Muscle layer of duodenum (tissue), 2 donors: ENCODE measurements around the gene MFSD12.
"Not testable (repeated sequence)": the region's sequence is repeated elsewhere in the genome, so short reads cannot be mapped to it uniquely, and the experiment has no call there.

Experiments
- H3K27ac ChIP-seq: one replicate; pipeline ENCODE4 v1.7.0; 2013; ENCODE audit warnings: mild to moderate bottlenecking, low read length
- H3K27me3 ChIP-seq: one replicate; pipeline ENCODE4 v1.7.0; 2013; ENCODE audit warnings: low read depth, mild to moderate bottlenecking, control low read depth, low read length
- H3K36me3 ChIP-seq, 2 donors: one replicate each; pipeline ENCODE4 v1.7.0; 2013; ENCODE audit warnings: low read length in 2 of 2, control low read depth in 1 of 2, mild to moderate bottlenecking in 1 of 2; ENCODE audit not compliant: insufficient read depth in 2 of 2, control insufficient read depth in 1 of 2
- H3K4me1 ChIP-seq, 2 donors: one replicate each; pipeline ENCODE4 v1.7.0; 2013; ENCODE audit warnings: low read length in 2 of 2, mild to moderate bottlenecking in 2 of 2, control low read depth in 1 of 2, moderate library complexity in 1 of 2; ENCODE audit not compliant: insufficient read depth in 2 of 2, control insufficient read depth in 1 of 2
- H3K4me3 ChIP-seq, 2 donors: one replicate each; pipeline ENCODE4 v1.7.0; 2013; ENCODE audit warnings: low read length in 2 of 2, low read depth in 1 of 2, mild to moderate bottlenecking in 1 of 2
- H3K9me3 ChIP-seq, 2 donors: one replicate each; pipeline ENCODE4 v1.7.0; 2013; ENCODE audit warnings: low read length in 2 of 2, control low read depth in 1 of 2, mild to moderate bottlenecking in 1 of 2; ENCODE audit not compliant: control insufficient read depth in 1 of 2
- donor health status: healthy.

Gene MFSD12

GRCh38 chr19:3516675-3517207, 40.6 kb downstream of the MFSD12 start:
- Histone ChIP-seq H3K4me3 (no peak overlapping the region), H3K27me3 (no peaks in the 10 kb centered on the region), H3K4me1 (peaks cover 0 to 14% of the 10 kb centered on the region in 2 donors), H3K27ac (no peak overlapping the region), H3K9me3 (no peaks in the 10 kb centered on the region), H3K36me3 (peaks cover 5 to 12% of the 10 kb centered on the region in 2 donors)

DNA sequence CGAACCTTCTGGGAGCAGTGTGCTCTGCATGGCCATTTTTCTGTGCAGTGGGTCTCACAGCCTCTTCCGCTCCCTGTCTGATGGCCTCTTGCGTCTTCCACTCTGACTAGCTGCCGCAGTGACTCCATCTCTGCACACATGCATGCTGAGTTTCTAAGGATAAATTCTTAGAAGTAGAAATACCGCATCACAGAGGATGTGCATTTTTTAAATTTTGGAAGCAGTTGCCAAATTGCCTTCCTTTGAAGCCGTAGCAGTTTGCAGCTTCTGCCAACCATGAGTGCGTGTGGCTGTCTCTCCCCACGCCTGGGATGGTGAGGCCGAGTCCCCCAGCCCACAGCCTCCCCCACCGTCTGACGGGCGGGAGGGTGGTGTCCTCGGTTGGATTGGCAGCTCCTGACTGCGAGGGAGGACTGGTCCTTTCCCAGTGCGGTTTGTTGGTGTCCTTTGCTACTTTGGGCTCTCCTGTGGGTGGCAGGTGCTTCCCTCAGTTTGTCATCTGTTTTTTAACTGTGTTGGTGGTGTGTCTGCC, 41.4 kb downstream of the MFSD12 start:
- Histone ChIP-seq H3K36me3 (peaks cover 5 to 18% of the 10 kb centered on the region in 2 donors), H3K9me3 (no peaks in the 10 kb centered on the region), H3K27me3 (no peaks in the 10 kb centered on the region), H3K27ac (no peak overlapping the region), H3K4me3 (no peak overlapping the region), H3K4me1 (peaks cover 0 to 17% of the 10 kb centered on the region in 2 donors)

GRCh38 chr19:3514930-3515329, 42.5 kb downstream of the MFSD12 start:
- peaks cover 0 to 26% of the 10 kb centered on the region in 2 donors for H3K4me1 ChIP-seq
- peaks cover 5 to 24% of the 10 kb centered on the region in 2 donors for H3K36me3 ChIP-seq
- no peaks in the 10 kb centered on the region for H3K9me3 ChIP-seq
- H3K27me3 ChIP-seq, result no peaks in the 10 kb centered on the region
- H3K27ac ChIP-seq, result no peak overlapping the region
- H3K4me3 ChIP-seq, result no peak overlapping the region

DNA sequence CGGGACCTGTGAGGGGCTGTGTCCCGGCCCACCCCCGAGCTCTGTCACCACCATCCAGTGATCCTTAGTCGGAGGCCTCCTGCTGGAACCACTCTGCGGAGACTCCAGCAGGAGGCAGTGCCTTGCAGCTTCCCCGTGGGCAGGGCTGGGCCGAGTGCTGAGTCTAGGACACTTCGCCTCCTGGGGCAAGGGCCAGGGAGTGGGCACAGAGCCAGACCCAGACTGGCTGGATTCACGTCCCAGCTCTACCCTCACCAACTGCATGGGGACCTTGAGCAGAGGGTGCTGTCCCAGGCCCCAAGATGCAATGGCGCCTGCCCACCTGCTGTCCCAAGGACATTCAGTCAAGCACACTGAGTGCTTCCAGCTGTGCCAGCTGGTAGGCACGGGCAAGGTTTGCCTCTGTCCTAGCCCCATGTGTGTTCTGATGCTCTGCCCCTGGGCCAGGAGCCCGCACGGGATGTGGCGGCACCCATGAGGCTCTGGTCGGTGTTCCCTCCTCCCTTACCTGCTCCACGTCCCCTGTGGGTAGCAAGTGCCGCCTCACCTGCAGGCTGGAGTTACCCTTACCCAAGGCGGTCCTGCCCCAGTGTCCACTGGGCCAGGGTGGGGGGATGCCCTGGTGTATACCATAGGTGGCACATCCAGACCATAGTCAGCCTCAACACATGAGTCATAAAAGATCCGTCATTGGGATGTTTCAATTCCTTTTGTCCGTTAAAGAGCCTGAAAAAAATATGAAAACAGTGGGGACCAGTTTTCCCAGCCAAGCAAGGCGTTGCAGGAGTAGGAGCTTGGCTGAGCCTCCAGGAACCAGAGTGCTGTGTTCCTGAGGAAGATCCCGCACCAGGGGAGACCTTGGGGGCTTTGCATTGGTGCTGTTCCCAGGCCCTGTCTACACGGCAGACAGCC, 43.9 kb downstream of the MFSD12 start:
- Histone ChIP-seq H3K27ac (no peak overlapping the region), H3K4me3 (no peak overlapping the region), H3K36me3 (peaks cover 0 to 24% of the 10 kb centered on the region in 2 donors), H3K27me3 (no peaks in the 10 kb centered on the region), H3K9me3 (no peaks in the 10 kb centered on the region), H3K4me1 (peaks cover 0 to 33% of the 10 kb centered on the region in 2 donors)

GRCh38 chr19:3512562-3513228, 44.7 kb downstream of the MFSD12 start:
- Histone ChIP-seq H3K4me3 (no peak overlapping the region), H3K27me3 (no peaks in the 10 kb centered on the region), H3K27ac (no peak overlapping the region), H3K9me3 (no peaks in the 10 kb centered on the region), H3K36me3 (peaks cover 0 to 24% of the 10 kb centered on the region in 2 donors), H3K4me1 (peaks cover 0 to 39% of the 10 kb centered on the region in 2 donors)

DNA sequence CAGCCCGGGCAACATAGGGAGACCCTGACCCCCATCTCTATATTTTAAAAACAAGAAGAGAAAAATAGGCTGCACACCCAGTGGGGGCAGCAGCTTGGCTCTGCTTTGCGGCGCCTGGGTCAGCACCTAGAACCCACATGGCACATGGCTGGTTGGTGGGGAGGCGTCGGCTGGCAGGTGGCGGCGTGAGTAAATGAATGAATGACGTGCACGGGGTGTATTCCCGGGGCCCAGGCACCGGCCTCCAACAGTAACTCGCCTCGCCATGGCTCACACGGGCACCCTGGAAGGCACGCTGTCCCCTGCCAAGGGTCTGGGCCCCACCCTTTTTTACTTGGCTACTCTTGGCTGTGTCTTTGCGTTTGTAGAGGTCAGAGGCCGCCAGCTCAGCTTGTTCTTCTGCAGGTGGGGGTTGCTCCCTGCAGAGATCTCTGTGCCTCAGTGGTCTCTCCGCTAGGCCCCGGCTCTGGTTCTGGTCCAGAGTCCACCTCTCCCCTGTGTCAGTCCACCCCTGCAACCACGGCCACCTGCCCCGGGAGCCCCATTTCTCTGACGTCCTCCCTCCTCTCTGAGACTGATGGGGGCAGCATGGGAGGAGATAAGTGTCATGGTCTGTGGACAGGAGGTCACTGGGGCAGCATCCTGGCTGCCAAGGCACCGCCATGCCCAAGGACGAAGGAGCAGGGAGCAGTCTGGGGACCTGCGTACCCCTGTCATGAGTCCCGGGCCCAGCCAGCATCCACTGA, 45.7 kb downstream of the MFSD12 start:
- no peaks in the 10 kb centered on the region for H3K9me3 ChIP-seq
- peaks cover 0 to 24% of the 10 kb centered on the region in 2 donors for H3K36me3 ChIP-seq
- no peak overlapping the region for H3K4me3 ChIP-seq
- peaks cover 0 to 43% of the 10 kb centered on the region in 2 donors for H3K4me1 ChIP-seq
- H3K27me3 ChIP-seq, result no peaks in the 10 kb centered on the region
- no peak overlapping the region for H3K27ac ChIP-seq

DNA sequence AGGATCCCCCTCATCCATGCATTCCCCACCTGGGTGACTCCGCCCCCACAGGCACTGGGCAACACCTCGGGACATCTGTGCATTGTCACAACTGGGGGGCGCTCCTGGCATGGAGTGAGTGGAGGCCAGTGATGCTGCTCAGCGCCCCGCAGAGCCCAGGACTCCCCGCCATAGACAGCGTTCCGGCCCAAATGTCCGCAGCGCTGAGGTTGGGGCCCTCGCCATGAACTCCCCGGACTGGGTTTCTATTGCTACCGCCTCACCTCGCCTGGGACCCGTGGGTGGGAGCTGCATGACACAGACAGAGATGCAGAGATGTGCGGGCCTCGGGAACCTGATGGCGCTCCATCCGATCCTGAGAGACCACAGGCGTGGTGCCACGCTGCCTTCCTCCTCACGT, 46.7 kb downstream of the MFSD12 start:
- peaks cover 0 to 24% of the 10 kb centered on the region in 2 donors for H3K36me3 ChIP-seq
- H3K27me3 ChIP-seq, result no peaks in the 10 kb centered on the region
- H3K9me3 ChIP-seq, result no peaks in the 10 kb centered on the region
- H3K4me3 ChIP-seq, result no peak overlapping the region
- H3K27ac ChIP-seq, result no peak overlapping the region
- peaks cover 0 to 34% of the 10 kb centered on the region in 2 donors for H3K4me1 ChIP-seq

GRCh38 chr19:3509566-3509989, 47.8 kb downstream of the MFSD12 start:
- no peak overlapping the region for H3K4me3 ChIP-seq
- H3K4me1 ChIP-seq, result peaks cover 0 to 33% of the 10 kb centered on the region in 2 donors
- H3K9me3 ChIP-seq, result no peaks in the 10 kb centered on the region
- H3K27ac ChIP-seq, result no peak overlapping the region
- peaks cover 0 to 24% of the 10 kb centered on the region in 2 donors for H3K36me3 ChIP-seq
- H3K27me3 ChIP-seq, result no peaks in the 10 kb centered on the region

GRCh38 chr19:3508771-3509535, 48.4 kb downstream of the MFSD12 start:
- Histone ChIP-seq H3K36me3 (peaks cover 0 to 24% of the 10 kb centered on the region in 2 donors), H3K4me1 (peaks cover 0 to 33% of the 10 kb centered on the region in 2 donors), H3K27me3 (no peaks in the 10 kb centered on the region), H3K9me3 (no peaks in the 10 kb centered on the region), H3K4me3 (no peak overlapping the region), H3K27ac (no peak overlapping the region)

DNA sequence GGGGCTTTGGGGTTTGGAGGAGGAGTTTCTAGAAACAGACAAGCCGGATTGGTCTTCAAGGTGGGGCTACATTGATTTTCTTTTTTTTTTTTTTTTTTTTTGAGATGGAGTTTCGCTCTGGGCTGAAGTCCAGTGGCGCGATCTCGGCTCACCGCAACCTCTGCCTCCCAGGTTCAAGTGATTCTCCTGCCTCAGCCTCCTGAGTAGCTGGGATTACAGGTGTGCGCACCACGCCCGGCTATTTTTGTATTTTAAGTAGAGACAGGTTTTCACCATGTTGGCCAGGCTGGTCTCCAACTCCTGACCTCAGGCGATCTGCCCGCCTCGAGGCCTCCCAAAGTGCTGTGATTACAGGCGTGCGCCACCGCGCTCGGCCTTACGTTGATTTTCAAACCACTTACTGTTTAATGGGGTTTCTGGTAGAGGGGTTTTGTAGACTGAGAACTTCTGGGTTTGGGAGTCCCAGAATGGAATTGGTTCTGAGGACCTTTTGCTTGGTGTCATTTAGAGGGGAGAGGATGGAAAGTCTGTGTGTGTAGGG, 49.2 kb downstream of the MFSD12 start:
- H3K9me3 ChIP-seq, H3K27ac ChIP-seq, H3K27me3 ChIP-seq: not testable (repeated sequence)
- peak overlapping the region in 1 of 2 donors; percentile 91 for H3K4me3 ChIP-seq
- peaks cover 0 to 24% of the 10 kb centered on the region in 2 donors for H3K36me3 ChIP-seq
- H3K4me1 ChIP-seq, result peaks cover 0 to 33% of the 10 kb centered on the region in 2 donors
